HL-60 (cell line): ENCODE data around the gene ACRBP.

ENCODE experiments used
- DNase-seq, 2 experiments: peaks; one replicate each; pipeline ENCODE4 v3.0.0-alpha.2; 2010 to 2020; ENCODE audit warnings: low read depth in 1 of 2, low spot score in 1 of 2
- H3K27ac ChIP-seq: fragments of 250-450 bp; sonication (Bioruptor Pico); replicated peaks from 2 replicates; pipeline ENCODE4 v1.5.1; 2020; ENCODE audit warnings: mild to moderate bottlenecking, moderate library complexity
- H3K27me3 ChIP-seq: fragments of 250-450 bp; sonication (Bioruptor Pico); 2 replicates; pipeline ENCODE4 v1.5.1; 2021; ENCODE audit warnings: mild to moderate bottlenecking, moderate library complexity; ENCODE audit not compliant: insufficient read depth, poor library complexity, severe bottlenecking
- H3K4me3 ChIP-seq: replicated peaks from 2 replicates; pipeline ENCODE4 v1.5.1; 2011; ENCODE audit warnings: mild to moderate bottlenecking, control low read depth, low read length; ENCODE audit not compliant: insufficient read depth
- GABPA ChIP-seq: IDR thresholded peaks from 2 replicates; pipeline ENCODE4 v1.6.1; 2012; ENCODE audit warnings: low read depth
- POLR2AphosphoS5 ChIP-seq: IDR thresholded peaks from 2 replicates; pipeline ENCODE4 v1.6.1; 2012; ENCODE audit warnings: low read depth
- REST ChIP-seq: IDR thresholded peaks from 2 replicates; pipeline ENCODE4 v1.6.1; 2012; ENCODE audit warnings: low read depth; ENCODE audit not compliant: insufficient replicate concordance
- SPI1 ChIP-seq: IDR thresholded peaks from 2 replicates; pipeline ENCODE4 v1.6.1; 2012; ENCODE audit warnings: low read depth, mild to moderate bottlenecking, borderline replicate concordance
- TF ChIP-seq, protein P1 (sequence below): IDR thresholded peaks from one replicate; pipeline ENCODE4 v1.5.1; 2011; ENCODE audit warnings: low read length, control low read depth, inconsistent platforms; ENCODE audit not compliant: insufficient read depth

ACRBP gene

GRCh38 chr12:6684609-6685008, 37.4 kb upstream of the ACRBP start:
- TF ChIP-seq POLR2AphosphoS5 (no peak), GABPA (no peak), REST (no peak)
- TF ChIP-seq, protein P1, sequence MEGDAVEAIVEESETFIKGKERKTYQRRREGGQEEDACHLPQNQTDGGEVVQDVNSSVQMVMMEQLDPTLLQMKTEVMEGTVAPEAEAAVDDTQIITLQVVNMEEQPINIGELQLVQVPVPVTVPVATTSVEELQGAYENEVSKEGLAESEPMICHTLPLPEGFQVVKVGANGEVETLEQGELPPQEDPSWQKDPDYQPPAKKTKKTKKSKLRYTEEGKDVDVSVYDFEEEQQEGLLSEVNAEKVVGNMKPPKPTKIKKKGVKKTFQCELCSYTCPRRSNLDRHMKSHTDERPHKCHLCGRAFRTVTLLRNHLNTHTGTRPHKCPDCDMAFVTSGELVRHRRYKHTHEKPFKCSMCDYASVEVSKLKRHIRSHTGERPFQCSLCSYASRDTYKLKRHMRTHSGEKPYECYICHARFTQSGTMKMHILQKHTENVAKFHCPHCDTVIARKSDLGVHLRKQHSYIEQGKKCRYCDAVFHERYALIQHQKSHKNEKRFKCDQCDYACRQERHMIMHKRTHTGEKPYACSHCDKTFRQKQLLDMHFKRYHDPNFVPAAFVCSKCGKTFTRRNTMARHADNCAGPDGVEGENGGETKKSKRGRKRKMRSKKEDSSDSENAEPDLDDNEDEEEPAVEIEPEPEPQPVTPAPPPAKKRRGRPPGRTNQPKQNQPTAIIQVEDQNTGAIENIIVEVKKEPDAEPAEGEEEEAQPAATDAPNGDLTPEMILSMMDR, result peak; percentile 22
- Histone ChIP-seq H3K27me3 (no peaks in the 10 kb centered on the region), H3K4me3 (no peak overlapping the region), H3K27ac (no peak overlapping the region)
- DNase-seq, result peak; percentile 36 to 56

GRCh38 chr12:6676962-6677361, 29.7 kb upstream of the ACRBP start:
- TF ChIP-seq REST (no peak), SPI1 (no peak), GABPA (no peak), POLR2AphosphoS5 (no peak)
- TF ChIP-seq, protein P1, result no peak
- no peak for DNase-seq
- no peak overlapping the region for H3K27ac ChIP-seq
- H3K4me3 ChIP-seq, result no peak overlapping the region
- H3K27me3 ChIP-seq, result no peaks in the 10 kb centered on the region

DNA sequence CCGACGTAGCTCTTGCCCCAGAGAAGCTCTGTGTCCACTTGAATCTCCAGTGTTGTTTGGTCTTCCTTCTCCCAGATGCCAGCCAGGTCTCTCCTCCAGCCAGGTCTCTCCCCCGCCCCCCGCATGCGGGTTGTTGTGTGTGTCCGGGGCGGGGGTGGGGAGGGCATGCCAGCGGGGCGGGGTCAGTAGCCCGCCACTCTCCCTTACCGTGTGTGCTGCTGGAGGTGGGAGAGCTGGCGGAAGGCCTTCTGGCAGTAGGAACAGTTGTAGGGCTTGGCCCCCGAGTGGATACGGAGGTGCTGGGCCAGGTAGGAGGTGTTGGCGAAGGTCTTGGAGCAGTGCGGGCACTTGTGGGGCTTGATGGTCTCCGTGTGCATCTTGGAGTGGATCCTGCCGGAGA, 24.9 kb upstream of the ACRBP start:
- Histone ChIP-seq H3K27ac (no peak overlapping the region), H3K27me3 (no peaks in the 10 kb centered on the region), H3K4me3 (no peak overlapping the region)
- DNase-seq, result no peak
- TF ChIP-seq GABPA (no peak), POLR2AphosphoS5 (no peak), REST (no peak), SPI1 (no peak)
- TF ChIP-seq, protein P1, result no peak
